GM23338 (cell line): ENCODE data around the gene CCDC69. TPM values are rescaled to one million over a fixed set of nuclear protein-coding genes. Genes with fewer than 3 reads are reported as not detected.

Source experiments
- ATAC-seq: fragments of 200-7000 bp; cut with Tn5 transposase; 3 replicates; pipeline ENCODE4 v1.9.1; 2020
- DNase-seq: peaks from one replicate; pipeline ENCODE4 v3.0.0-alpha.2; 2015; ENCODE audit warnings: low spot score
- H2AFZ ChIP-seq: fragments of 200-600 bp; sonication (generic); 2 replicates; pipeline ENCODE4 v1.8.0; 2016; ENCODE audit warnings: antibody characterized with exemption, mild to moderate bottlenecking, moderate library complexity
- H3F3A ChIP-seq: fragments of 200-600 bp; sonication (generic); replicated peaks from 2 replicates; pipeline ENCODE4 v1.8.0; 2017; ENCODE audit warnings: antibody characterized with exemption, mixed run types, low read depth
- H3K27ac ChIP-seq: fragments of 200-600 bp; sonication (generic); 2 replicates; pipeline ENCODE4 v1.6.1; 2016; ENCODE audit warnings: low read depth
- H3K27me3 ChIP-seq: fragments of 200-600 bp; sonication (generic); 2 replicates; pipeline ENCODE4 v1.8.0; 2016; ENCODE audit warnings: mild to moderate bottlenecking, mixed run types, moderate library complexity; ENCODE audit not compliant: insufficient read depth
- H3K36me3 ChIP-seq: fragments of 200-600 bp; sonication (generic); 2 replicates; pipeline ENCODE4 v1.8.0; 2016; ENCODE audit warnings: mild to moderate bottlenecking; ENCODE audit not compliant: insufficient read depth
- H3K4me1 ChIP-seq: fragments of 200-600 bp; sonication (generic); 2 replicates; pipeline ENCODE4 v1.8.0; 2016; ENCODE audit warnings: mild to moderate bottlenecking, moderate library complexity; ENCODE audit not compliant: insufficient read depth
- H3K4me2 ChIP-seq: fragments of 200-600 bp; sonication (generic); 2 replicates; pipeline ENCODE4 v1.7.1; 2017; ENCODE audit warnings: mixed run types
- H3K4me3 ChIP-seq: fragments of 200-600 bp; sonication (generic); 2 replicates; pipeline ENCODE4 v1.6.1; 2016; ENCODE audit warnings: mixed run types
- H3K79me2 ChIP-seq: fragments of 200-600 bp; sonication (generic); replicated peaks from 2 replicates; pipeline ENCODE4 v1.8.0; 2017; ENCODE audit warnings: mild to moderate bottlenecking; ENCODE audit not compliant: insufficient read depth
- H3K9me2 ChIP-seq: fragments of 200-600 bp; sonication (generic); 2 replicates; pipeline ENCODE4 v1.8.0; 2017; ENCODE audit not compliant: insufficient read depth
- H4K20me1 ChIP-seq: fragments of 200-600 bp; sonication (generic); replicated peaks from 2 replicates; pipeline ENCODE4 v1.8.0; 2017; ENCODE audit warnings: mild to moderate bottlenecking; ENCODE audit not compliant: insufficient read depth
- H3K27ac Mint-ChIP-seq: 2 replicates; pipeline ENCODE4 v1.8.0; 2020; ENCODE audit warnings: inconsistent platforms, mild to moderate bottlenecking, moderate library complexity, mixed read lengths
- H3K27me3 Mint-ChIP-seq: 3 replicates; pipeline ENCODE4 v1.8.0; 2022; ENCODE audit warnings: low read depth, mild to moderate bottlenecking, moderate library complexity, mixed read lengths, inconsistent platforms; ENCODE audit not compliant: insufficient read depth, poor library complexity
- H3K36me3 Mint-ChIP-seq: 3 replicates; pipeline ENCODE4 v1.8.0; 2021; ENCODE audit warnings: low read depth, mild to moderate bottlenecking, inconsistent platforms, moderate library complexity, mixed read lengths
- H3K4me1 Mint-ChIP-seq: 3 replicates; pipeline ENCODE4 v1.8.0; 2020; ENCODE audit warnings: mild to moderate bottlenecking, inconsistent platforms, mixed read lengths
- H3K4me3 Mint-ChIP-seq: 3 replicates; pipeline ENCODE4 v1.8.0; 2021; ENCODE audit warnings: moderate library complexity, mild to moderate bottlenecking, inconsistent platforms, mixed read lengths
- H3K9me3 Mint-ChIP-seq: 3 replicates; pipeline ENCODE4 v1.8.0; 2020; ENCODE audit warnings: moderate library complexity, mild to moderate bottlenecking, inconsistent platforms, mixed read lengths
- CREB1 ChIP-seq: fragments of 250-450 bp; sonication (Bioruptor Pico); IDR thresholded peaks from 2 replicates; pipeline ENCODE4 v1.5.0; 2020; ENCODE audit warnings: low read depth, mild to moderate bottlenecking, moderate library complexity
- CTCF ChIP-seq, 2 experiments: fragments of 200-600 bp in 1 of 2; sonication (generic) in 1 of 2; conservative IDR thresholded peaks; 2 replicates each; pipeline versions ENCODE4 v1.5.1 to v1.6.1; 2016 to 2017; ENCODE audit warnings: antibody characterized with exemption in 2 of 2, low read depth in 2 of 2, mild to moderate bottlenecking in 2 of 2, moderate library complexity in 1 of 2
- EZH2 ChIP-seq: fragments of 200-600 bp; sonication (generic); IDR thresholded peaks from one replicate; pipeline ENCODE4 v1.8.0; 2017; ENCODE audit warnings: antibody characterized with exemption, mild to moderate bottlenecking, low read depth; ENCODE audit not compliant: unreplicated experiment
- EZH2phosphoT487 ChIP-seq: fragments of 200-600 bp; sonication (generic); IDR thresholded peaks from one replicate; pipeline ENCODE4 v1.8.1; 2018; ENCODE audit warnings: antibody characterized with exemption; ENCODE audit not compliant: unreplicated experiment
- JUNB ChIP-seq: IDR thresholded peaks from one replicate; pipeline ENCODE4 v1.6.1; 2016; ENCODE audit warnings: antibody characterized with exemption; ENCODE audit not compliant: unreplicated experiment
- NANOG ChIP-seq: IDR thresholded peaks from 2 replicates; pipeline ENCODE4 v1.6.1; 2016; ENCODE audit warnings: antibody characterized with exemption, borderline replicate concordance
- POLR2AphosphoS5 ChIP-seq: IDR thresholded peaks from 2 replicates; pipeline ENCODE4 v1.6.1; 2016; ENCODE audit warnings: antibody characterized with exemption, low read depth
- REST ChIP-seq: IDR thresholded peaks from one replicate; pipeline ENCODE4 v1.6.1; 2018; ENCODE audit warnings: antibody characterized with exemption; ENCODE audit not compliant: unreplicated experiment
- STAT1 ChIP-seq: IDR thresholded peaks from one replicate; pipeline ENCODE4 v1.6.1; 2016; ENCODE audit warnings: antibody characterized with exemption; ENCODE audit not compliant: unreplicated experiment
- ZNF114 ChIP-seq: fragments of 250-450 bp; sonication (Bioruptor Pico); IDR thresholded peaks from 2 replicates; pipeline ENCODE4 v1.5.0; 2020; ENCODE audit warnings: mild to moderate bottlenecking, moderate library complexity
- ZNF331 ChIP-seq: fragments of 250-450 bp; sonication (Bioruptor Pico); IDR thresholded peaks from 2 replicates; pipeline ENCODE4 v1.5.0; 2020; ENCODE audit warnings: low read depth, mild to moderate bottlenecking, moderate library complexity
- ZNF462 ChIP-seq: fragments of 250-450 bp; sonication (Bioruptor Pico); IDR thresholded peaks from 2 replicates; pipeline ENCODE4 v1.5.0; 2020; ENCODE audit warnings: mild to moderate bottlenecking, moderate library complexity
- polyA plus RNA-seq: library from polyadenylated mRNA; unstranded; fragments of >200 nt; fragmentation: Nextera tagmentation; extraction: Ambion mirVana; gene quantifications from 2 replicates; pipeline ENCODE4 v1.2.1, GENCODE V29; 2016
- total RNA-seq: library from RNA; depleted of rRNA; stranded (reverse); fragments of >200 nt; shearing (Covaris generic); gene quantifications from 2 replicates; pipeline ENCODE4 v1.2.3, GENCODE V29; 2014
- TF ChIP-seq, protein P1 (sequence below): IDR thresholded peaks from 2 replicates; pipeline ENCODE4 v1.6.1; 2016; ENCODE audit warnings: antibody characterized with exemption

The CCDC69 gene
- total and polyA plus RNA-seq, 2 experiments from 2014 or later = 2.7 to 5.3 TPM

GRCh38 chr5:151168602-151169344, 55.1 kb downstream of the CCDC69 start:
- H3K4me1 ChIP-seq = no peaks in the 10 kb centered on the region
- DNase-seq (no peak), ATAC-seq (no peak)
- Mint-ChIP-seq H3K9me3 (no peaks in the 10 kb centered on the region; the same call in 1 of the 3 replicates), H3K36me3 (no peaks in the 10 kb centered on the region), H3K27me3 (no peaks in the 10 kb centered on the region), H3K4me3 (no peak overlapping the region), H3K4me1 (peaks cover 9% of the 10 kb centered on the region; the same call in 2 of the 3 replicates), H3K27ac (peak overlapping the region; percentile 46; the same call in 1 of the 2 replicates)
- no peak overlapping the region for H3K27ac ChIP-seq
- H4K20me1 ChIP-seq = no peaks in the 10 kb centered on the region
- peak overlapping the region; percentile 83 for H2AFZ ChIP-seq
- no peak for TF ChIP-seq REST
- TF ChIP-seq ZNF462 = no peak
- TF ChIP-seq CTCF (conservative IDR thresholded peaks at IDR 0.05; ENCODE audit: low read depth in 2 of 2) = no peak
- TF ChIP-seq CREB1 (CRISPR knock-in tag) = no peak
- no peak for TF ChIP-seq ZNF114 (CRISPR knock-in tag)
- TF ChIP-seq POLR2AphosphoS5 = no peak
- TF ChIP-seq STAT1 = no peak
- TF ChIP-seq, protein P1, sequence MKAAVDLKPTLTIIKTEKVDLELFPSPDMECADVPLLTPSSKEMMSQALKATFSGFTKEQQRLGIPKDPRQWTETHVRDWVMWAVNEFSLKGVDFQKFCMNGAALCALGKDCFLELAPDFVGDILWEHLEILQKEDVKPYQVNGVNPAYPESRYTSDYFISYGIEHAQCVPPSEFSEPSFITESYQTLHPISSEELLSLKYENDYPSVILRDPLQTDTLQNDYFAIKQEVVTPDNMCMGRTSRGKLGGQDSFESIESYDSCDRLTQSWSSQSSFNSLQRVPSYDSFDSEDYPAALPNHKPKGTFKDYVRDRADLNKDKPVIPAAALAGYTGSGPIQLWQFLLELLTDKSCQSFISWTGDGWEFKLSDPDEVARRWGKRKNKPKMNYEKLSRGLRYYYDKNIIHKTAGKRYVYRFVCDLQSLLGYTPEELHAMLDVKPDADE = no peak
- TF ChIP-seq JUNB = no peak
- TF ChIP-seq NANOG = no peak
- no peak for TF ChIP-seq ZNF331 (CRISPR knock-in tag)
- no peak for TF ChIP-seq EZH2
- TF ChIP-seq EZH2phosphoT487 = no peak
- H3F3A ChIP-seq = no peaks in the 10 kb centered on the region
- no peaks in the 10 kb centered on the region for H3K27me3 ChIP-seq
- no peak overlapping the region for H3K4me2 ChIP-seq
- no peaks in the 10 kb centered on the region for H3K79me2 ChIP-seq
- no peak overlapping the region for H3K4me3 ChIP-seq
- H3K36me3 ChIP-seq = no peaks in the 10 kb centered on the region
- no peaks in the 10 kb centered on the region for H3K9me2 ChIP-seq
